NCI-H1417 (cell line): Measurements from ENCODE around the gene USP7.
A peak's percentile ranks its signal among the peaks of the same experiment; 100 is the strongest.
"Not testable (repeated sequence)": the region's sequence is repeated elsewhere in the genome, so short reads cannot be mapped to it uniquely, and the experiment has no call there.

Experiments used
- DNase-seq, 3 experiments: peaks; one replicate each; lab custom pipeline; 2025; lab: John Stamatoyannopoulos, UW

USP7 gene

DNA sequence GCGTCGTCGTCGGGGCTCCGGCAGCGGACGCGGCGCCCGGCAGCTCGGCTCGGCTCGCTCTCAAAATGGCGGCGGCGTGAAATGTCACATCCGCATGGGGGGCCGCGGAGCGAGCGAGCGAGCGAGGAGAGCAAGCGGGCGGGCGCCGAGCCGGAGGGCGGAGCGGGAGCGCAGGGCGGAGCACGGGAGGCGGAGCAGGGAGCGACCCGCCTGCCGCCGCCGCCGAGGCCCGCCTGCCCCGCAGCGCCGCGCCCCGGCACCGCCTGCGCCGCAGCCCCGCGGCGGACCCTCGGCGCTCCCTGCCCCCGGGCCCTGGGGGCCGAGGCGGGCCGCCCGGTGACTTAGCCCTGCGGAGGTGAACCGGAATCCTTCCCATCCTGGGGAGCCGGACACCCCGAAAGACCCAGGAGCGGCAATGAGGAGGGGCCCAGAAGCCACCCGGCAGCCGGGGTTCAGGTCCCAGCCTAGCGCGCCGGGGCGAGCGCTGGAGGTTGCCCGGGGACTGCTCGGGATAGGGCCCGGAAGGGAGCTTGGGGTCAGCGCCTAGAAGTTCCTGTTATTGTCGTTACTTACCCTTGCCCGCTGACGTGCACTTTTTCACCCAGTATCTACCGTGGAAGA lies at the start of gene USP7:
Gene USP7, minus strand, starts transcription at position 86 of the 621 bp plus-strand sequence. CDS start 621 bp downstream, outside the sequence.
- peak; percentile 75 to 88 (median 86) for DNase-seq

DNA sequence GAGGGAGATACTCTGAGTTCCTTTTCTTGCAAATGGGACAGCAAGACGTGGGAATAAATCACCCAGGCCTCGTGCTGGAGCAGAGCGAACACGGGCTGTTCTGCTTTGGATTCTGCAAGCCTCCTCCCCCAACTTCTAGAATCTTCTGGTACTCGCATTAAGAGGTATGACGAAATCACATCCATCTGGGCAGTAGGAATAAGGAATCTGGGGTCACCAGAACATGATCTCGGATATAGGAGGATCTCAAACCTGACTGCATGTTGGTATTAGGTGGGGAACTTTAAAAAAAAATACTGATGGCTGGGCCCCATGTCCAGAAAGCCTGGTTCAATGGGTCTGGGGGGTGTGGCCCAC lies 49.8 kb upstream of the USP7 start:
- no peak for DNase-seq

DNA sequence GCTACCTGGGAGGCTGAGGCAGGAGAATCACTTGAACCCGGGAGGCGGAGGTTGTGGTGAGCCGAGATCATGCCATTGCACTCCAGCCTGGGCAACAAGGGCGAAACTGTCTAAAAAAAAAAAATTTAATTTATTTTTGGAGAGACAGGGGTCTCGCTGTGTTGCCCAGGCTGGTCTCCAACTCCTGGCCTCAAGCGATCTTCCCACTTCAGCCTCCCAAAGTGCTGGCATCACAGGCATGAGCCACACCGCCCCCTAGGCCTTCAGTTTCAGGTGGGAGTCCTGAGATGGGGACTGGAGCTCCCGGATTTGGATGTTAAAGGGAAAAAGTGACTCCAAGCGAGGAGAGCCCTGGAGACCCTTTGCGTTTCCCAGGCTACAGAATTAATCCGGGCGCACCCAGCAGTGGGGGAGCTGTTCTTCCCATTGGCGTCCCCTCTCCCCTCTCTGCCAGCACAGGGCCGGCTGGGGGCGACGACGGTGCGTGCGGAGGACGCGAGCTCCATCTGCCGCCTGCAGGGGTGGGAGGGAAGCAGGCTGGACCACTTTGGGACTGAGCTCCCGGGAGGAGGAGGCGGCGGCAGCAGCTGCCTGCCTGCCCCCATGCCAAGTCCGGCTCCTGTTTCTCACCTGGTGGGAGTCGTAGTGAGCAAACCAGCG lies 49.3 kb upstream of the USP7 start:
- peak in 2 of 3 experiments; percentile 15 to 43 for DNase-seq

DNA sequence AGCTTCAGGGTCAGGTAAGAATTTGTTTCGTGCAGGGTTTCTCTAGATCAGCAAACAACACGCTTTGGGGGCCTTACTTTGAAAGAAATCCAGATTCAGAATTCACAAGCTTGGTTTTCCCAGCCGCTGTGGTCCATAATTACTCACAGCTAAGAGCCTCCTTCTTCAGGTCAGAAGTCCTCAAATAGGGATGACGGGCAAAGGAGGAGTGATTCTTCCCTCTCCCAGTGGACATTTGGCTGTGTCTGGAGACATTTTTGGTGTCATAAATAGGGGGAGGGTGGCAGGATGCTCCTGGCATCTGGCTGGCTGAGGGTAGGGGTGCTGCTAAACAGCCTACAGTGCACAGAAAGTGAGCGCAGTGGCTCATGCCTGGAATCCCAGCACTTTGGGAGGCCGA lies 48.6 kb upstream of the USP7 start:
- DNase-seq, result no peak

DNA sequence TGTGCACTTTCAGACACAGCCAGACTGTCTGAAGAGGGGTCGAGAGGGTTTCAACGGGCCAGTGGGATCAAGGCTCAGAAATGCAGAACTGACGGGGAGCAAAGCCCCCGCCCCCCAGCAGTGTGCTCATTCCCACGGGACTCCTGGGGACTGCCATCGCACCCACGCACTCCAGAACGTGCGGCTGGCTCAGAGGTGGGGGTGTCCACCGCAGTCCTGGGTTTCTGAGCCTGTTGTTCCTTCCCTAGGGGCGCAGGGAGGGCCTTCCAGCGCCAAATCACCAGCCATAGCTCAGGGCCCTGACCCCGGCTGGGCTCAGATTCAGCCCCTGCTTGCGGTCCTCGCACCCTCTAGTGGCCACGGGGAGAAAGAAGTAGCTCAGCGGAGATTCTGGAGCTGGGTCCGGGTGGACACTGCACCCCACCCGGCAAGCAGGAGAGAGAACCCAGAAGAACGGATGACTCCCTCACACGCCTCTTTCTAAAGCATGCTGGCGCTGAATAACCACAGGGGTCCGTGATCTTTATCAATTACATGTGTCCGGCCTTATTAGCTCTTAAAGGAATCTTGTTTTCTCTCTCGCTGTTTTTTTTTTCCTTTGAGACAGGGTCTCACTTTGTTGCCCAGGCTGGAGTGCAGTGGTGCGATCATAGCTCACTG lies 45.0 kb upstream of the USP7 start:
- DNase-seq, result peak; percentile 42 to 78 (median 58)

DNA sequence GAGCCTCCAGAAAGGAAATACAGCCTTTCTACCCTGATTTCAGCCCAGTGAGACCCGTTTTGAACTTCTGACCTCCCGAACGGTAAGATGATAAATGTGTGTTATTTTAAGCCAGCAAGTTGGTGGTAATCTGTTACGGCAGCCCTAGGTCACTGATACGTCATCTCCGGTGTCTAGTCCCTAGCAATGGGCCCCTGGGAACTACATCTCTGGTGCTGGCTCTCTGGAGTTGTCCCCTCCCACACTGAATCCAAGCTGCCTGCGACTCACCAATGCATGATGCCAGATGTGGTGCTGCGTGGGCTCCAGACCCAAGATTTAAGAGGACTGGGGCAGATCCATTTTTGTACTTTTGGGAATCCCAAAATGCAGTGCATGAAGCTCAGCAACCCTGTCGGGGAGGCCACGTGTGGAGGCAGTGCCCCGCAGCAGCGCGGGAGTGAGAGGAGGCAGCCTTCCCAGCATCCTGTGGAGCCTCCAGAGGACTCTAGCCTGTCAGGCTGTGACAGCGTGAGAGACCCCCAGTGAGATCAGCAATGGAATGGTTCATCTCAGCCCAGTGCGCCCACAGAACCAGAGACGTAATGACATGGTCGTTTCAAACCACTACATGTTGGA lies 43.6 kb upstream of the USP7 start:
- DNase-seq, result no peak

DNA sequence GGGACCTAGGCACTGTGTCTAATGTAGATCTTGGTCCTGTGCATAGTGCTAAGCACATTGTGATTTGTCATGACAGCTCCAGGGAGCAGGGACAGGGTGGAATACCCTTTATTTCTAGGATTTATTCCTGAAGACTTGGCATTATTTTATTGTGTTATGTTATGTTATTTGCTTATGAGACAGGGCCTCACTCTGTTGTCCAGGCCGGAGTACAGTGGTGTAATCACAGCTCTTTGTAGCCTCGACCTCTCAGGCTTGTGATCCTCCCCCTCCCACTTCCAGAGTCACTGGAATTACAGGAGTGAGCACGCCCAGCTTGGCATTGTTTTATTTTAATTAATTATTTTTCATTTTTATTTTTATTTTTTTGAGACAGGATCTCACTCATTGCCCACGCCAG lies 40.5 kb upstream of the USP7 start:
- DNase-seq, result no peak

DNA sequence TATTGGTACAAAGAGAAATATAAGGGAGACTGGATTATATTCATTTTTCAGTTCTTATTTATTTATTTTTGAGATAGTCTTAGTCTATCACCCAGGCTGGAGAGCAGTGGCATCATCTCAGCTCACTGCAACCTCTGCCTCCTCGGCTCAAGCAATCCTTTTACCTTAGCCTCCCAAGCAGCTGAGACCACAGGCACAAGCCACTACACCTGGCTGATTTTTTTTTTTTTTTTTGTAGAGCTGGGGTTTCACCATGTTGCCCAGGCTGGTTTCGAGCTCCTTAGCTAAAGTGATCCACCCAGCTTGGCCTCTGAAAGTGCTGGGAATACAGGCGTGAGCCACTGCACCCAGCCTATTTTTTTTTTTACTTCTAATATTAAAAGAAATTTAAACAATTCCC lies 40.1 kb upstream of the USP7 start:
- no peak for DNase-seq

DNA sequence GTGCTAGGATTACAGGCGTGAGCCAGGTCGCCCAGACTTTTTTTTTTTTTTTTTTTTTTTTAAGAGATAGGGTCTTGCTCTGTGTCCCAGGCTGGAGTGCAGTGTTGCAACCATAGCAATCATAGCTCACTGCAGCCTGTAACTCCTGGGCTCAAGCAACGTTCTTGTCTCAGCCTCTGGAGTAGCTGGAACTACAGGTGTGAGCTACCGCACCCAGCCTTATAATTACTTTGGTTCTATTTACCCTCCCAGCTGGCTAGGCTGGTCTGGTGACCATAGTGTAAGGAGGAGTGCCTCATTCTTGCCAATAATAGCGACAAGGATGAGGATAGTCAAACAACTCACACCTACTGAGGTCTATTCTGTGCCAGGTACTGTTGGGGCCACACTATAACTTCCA lies 39.6 kb upstream of the USP7 start:
- DNase-seq, result peak in 2 of 3 experiments; percentile 57 to 79

DNA sequence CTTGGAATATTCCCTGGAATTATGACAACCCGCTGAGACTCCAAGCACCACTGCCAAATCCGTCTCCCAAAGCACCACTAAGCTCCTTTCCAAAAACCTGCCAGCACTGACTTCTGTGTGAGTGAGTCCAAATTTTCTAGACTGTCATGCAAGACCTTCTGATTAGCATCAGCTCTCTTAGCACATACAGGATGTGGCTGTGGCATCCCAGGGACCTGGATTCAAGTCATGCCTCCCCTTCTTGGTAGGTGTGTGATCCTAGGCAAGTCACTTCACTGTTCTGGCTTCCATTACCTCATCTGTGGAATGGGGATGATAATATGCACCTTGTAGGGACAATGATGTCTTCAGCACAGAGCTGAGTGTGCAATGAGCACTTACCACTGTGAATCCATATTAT lies 38.3 kb upstream of the USP7 start:
- DNase-seq, result no peak

DNA sequence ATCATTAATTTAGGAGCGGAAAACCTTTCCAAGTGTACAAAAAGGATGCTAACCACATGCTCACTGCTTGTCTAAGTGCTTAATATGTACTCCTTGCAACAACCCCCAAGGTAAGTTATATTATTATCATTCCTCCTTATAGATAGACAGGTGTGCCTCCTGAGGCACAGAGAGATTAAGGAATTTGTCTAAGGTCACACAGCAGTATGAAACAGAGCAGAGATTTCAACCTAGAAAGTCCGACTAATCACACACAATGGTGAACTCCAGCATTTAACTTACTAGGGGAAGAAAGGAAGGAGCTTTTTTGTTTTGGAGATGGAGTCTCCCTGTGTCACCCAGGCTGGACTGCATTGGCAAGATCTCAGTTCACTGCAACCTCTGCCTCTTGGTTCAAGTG lies 37.0 kb upstream of the USP7 start:
- no peak for DNase-seq

DNA sequence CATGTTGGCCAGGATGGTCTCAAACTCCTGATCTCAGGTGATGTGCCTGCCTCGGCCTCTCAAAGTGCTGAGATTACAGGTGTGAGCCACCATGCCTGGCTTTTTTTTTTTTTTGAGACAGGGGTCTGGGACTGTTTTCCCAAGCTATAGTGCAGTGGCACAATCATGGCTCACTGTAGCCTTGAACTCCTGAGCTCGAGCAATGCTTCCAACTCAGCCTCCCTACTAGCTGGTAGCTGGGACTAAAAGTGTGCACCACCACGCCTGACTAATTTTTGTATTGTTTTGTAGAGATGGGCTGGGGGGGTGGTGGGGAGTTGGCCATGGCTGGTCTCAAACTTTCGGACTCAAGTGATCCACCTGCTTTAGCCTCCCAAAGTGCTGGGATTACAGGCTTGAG lies 36.1 kb upstream of the USP7 start:
- no peak for DNase-seq

DNA sequence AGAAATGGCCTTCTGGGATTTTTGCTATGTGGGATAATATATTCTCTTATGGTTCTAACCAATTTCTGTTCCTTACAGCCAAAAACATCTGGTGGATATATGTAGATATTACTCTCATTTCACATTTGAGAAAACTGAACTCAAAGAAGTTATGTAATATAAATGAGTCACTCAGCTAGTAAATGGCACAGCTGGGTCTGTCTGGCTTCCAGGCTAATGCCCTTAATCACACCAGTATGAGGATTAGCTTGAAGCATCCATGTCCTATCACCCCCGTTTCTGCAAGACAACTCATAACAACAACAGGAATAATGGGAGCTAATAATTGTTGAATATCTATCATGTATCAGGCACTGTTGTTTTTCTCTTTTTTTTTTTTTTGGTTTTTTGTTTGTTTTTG lies 34.4 kb upstream of the USP7 start:
- DNase-seq, result no peak

DNA sequence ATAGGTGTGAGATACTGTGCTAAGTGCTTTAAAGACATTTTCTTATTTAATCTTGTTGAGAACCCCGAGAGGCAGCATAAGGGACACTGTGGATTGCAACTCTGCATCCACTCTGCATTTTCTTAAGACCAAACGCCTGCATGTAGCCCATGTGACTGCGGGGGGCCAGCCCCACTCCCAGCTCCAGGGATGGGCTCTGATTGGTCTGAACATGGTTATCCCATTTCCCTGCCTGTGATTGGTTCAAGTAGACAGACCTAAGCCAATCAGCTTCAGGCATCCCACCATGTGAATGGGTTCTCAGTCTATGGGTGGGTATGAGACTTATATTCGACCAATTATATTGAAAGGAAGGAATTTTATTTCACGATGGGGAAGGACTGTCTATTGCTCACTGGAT lies 33.2 kb upstream of the USP7 start:
- peak in 1 of 3 experiments; percentile 9 for DNase-seq

DNA sequence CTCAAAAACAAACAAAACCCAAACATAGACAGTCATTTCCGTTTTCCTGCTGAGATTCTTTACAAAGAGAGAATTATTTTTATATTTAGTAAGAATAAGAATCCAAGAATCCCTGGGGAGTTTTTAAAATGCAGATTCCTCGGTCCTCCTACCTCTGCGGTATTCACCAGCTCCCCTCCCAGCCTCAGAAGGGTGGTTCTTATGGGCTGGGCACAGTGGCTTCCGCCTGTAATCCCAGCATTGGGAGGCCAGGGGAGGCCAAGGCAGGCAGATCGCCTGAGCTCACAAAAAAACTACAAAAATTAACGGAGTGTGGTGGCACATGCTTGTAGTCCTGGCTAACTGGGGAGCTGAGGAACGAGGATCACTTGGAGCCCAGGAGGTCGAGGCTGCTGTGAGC lies 26.7 kb upstream of the USP7 start:
- DNase-seq, result no peak

DNA sequence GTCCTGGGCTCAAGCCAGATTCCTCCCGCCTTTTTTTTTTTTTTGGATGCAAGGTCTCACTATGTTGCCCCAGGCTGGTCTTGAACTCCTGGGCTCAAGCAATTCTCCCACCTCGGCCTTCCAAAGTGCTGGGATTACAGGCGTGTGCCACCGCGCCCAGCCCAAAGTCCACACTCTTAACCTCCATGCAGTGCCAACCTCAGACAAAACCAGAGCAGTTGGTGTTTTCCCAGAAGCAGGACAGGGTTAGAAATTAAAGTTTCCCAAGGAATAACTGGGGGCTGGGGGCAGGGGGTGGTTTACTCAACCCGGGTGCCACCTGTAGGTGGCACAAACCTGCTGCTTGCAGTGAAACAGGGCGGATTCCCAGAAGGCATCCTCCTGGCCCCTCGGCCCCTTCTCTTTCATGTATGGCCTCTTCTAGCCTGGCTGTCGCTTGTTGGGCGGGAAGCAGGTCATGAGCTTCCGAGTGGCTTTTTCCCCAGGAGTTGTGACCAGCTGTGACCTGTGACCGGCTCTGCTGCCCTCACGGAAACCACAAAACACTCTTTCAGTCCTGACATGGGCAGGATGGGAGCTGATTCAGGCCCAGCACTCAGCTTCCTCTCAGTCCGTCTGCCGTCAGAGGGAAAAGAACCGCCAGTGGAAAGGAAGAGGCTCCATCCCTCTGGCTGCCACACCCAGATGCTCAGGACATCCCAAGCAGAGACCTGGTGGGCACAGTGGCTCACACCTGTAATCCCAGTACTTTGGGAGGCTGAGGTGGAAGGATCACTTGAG lies 25.6 kb upstream of the USP7 start:
- DNase-seq, result no peak

DNA sequence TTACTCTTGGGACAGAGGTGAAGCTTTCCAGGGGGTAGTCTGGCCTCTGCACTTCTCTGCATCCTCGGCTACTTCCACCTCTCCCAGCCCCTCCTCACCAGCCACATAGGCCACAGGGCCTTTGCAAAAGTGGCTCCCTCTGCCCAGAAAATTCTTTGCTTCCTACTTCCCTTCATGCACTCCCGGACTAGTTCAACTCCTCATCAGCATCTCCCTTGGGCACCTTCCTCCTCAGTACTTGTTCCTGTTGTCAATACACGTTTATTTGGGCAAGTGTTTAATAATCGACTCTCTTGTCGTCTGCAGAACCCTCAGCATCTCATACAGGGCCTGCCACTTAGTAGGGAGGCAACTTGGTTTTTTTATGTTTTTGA lies 23.1 kb upstream of the USP7 start:
- no peak for DNase-seq

DNA sequence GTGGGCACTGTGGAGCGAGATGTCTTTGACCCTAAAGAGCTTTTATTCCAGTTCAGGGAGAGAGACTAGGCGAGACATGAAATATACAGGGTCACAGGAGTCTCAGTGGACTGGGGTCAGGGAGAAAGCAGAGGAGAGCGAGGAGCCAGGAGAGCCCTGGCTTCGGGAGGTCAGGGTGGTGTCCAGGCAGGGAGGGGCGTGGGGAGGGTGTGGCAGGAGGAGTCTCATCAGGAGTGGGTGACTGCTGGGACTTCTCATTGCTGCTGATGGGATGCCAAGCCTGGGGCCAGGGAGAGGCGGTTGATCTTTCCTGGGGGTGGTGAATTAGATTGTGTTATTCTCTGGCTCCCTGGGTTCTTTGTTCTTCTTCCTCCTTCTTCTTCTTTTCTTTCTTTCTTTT lies 22.4 kb upstream of the USP7 start:
- DNase-seq, result no peak

DNA sequence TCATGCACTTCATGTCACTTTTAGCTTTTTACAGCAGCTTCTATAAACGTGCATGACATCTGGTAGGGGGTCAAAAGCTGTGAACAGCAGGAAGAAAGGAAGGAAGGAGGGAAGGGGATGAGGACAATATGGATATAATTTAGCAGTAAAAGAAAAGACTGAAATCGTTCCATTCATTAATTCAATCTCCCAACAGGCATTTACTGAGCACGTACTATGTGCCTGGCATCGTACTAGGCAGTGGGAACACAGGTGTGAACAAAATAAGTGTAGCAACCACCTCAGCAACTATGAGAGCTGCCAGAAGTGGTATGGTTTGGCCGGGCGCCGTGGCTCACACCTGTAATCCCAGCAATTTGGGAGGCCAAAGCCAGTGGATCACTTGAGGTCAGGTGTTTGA lies 19.1 kb upstream of the USP7 start:
- DNase-seq, result no peak

DNA sequence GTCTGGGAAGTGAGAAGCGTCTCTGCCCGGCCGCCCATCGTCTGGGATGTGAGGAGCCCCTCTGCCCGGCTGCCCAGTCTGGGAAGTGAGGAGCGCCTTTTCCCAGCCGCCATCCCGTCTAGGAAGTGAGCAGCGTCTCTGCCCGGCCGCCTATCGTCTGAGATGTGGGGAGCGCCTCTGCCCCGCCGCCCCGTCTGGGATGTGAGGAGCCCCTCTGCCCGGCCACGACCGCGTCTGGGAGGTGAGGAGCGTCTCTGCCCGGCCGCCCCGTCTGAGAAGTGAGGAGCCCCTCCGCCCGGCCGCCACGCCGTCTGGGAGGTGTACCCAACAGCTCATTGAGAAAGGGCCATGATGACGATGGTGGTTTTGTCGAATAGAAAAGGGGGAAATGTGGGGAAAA lies 18.2 kb upstream of the USP7 start:
- not testable (repeated sequence) for DNase-seq

DNA sequence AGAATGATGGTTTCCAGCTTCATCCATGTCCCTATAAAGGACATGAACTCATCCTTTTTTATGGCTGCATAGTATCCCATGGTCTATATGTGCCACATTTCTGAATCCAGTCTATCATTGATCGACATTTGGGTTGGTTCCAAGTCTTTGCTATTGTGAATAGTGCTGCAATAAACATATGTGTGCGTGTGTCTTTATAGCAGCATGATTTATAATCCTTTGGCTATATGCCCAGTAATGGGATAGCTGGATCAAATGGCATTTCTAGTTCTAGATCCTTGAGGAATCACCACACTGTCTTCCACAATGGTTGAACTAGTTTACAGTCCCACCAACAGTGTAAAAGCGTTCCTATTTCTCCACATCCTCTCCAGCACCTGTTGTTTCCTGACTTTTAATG lies 12.5 kb upstream of the USP7 start:
- DNase-seq, result not testable (repeated sequence)

DNA sequence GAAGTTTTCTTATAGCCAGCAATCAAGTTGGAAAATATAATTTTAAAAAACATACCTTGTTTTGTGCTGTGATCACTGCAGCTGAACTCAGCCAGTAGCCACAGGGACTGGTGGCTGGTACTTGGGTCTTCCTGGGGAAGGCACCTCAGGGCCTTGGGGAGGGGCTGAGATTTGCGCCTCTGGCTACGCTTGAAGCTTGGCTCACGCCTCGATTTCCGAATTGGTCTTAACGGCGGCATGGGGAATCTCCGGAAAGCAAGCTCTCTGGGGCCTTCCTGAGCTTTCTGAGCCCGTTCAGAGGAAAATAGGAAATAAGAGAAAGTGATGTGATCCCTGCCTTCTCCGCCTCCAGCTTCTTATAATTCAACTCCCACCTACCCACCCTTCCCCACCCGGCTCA lies 11.3 kb upstream of the USP7 start:
- DNase-seq, result no peak
